HG03442 (cell line): ENCODE results near the gene IL6R.
"Not testable (repeated sequence)": the region's sequence is repeated elsewhere in the genome, so short reads cannot be mapped to it uniquely, and the experiment has no call there.

Source experiments
- ATAC-seq: cut with Tn5 transposase; IDR thresholded peaks from one replicate; pipeline ENCODE4 v1.9.1; 2021; ENCODE audit warnings: mild to moderate bottlenecking, moderate library complexity; ENCODE audit not compliant: unreplicated experiment

The IL6R gene

GRCh38 chr1:154406572-154406879 is 1.4 kb downstream of the IL6R start:
- no peak for ATAC-seq

- no peak for ATAC-seq
These were observed 1.7 kb downstream of the IL6R start for GRCh38 chr1:154406886-154407197.

- ATAC-seq = no peak
These were observed 2.3 kb downstream of the IL6R start for GRCh38 chr1:154407198-154408091.

GRCh38 chr1:154408174-154408777 is 3.1 kb downstream of the IL6R start:
- no peak for ATAC-seq

- no peak for ATAC-seq
These were observed 5.2 kb downstream of the IL6R start for GRCh38 chr1:154410185-154410827.

GRCh38 chr1:154411525-154411924 is 6.4 kb downstream of the IL6R start:
- ATAC-seq = no peak

- ATAC-seq = no peak
These were observed 8.1 kb downstream of the IL6R start for GRCh38 chr1:154413177-154413783.

GRCh38 chr1:154414606-154415005 is 9.5 kb downstream of the IL6R start:
- ATAC-seq = no peak

- no peak for ATAC-seq
These were observed 11.6 kb downstream of the IL6R start for GRCh38 chr1:154416471-154417337.

GRCh38 chr1:154417338-154417608 is 12.1 kb downstream of the IL6R start:
- ATAC-seq = no peak

- ATAC-seq = no peak
These were observed 13.1 kb downstream of the IL6R start for GRCh38 chr1:154418062-154418921.

- ATAC-seq = no peak
These were observed 13.9 kb downstream of the IL6R start for GRCh38 chr1:154418923-154419619.

- no peak for ATAC-seq
These were observed 14.8 kb downstream of the IL6R start for GRCh38 chr1:154419620-154420571.

- ATAC-seq = no peak
These were observed 16.1 kb downstream of the IL6R start for GRCh38 chr1:154420961-154421924.

GRCh38 chr1:154422049-154422448 is 16.9 kb downstream of the IL6R start:
- not testable (repeated sequence) for ATAC-seq

GRCh38 chr1:154422521-154422920 is 17.4 kb downstream of the IL6R start:
- ATAC-seq = no peak

GRCh38 chr1:154423304-154423987 is 18.3 kb downstream of the IL6R start:
- no peak for ATAC-seq
